GM06990 (cell line): Measurements from ENCODE around the gene CREB3L2.

ENCODE experiments used
- DNase-seq: peaks from one replicate; pipeline ENCODE4 v3.0.0-alpha.2; 2011; ENCODE audit not compliant: insufficient read length; ENCODE audit errors: extremely low read depth
- H3K27me3 ChIP-seq: replicated peaks from 2 replicates; pipeline ENCODE4 v1.6.0; 2011; ENCODE audit warnings: low read length; ENCODE audit not compliant: control insufficient read depth, insufficient read depth
- H3K36me3 ChIP-seq: 2 replicates; pipeline ENCODE4 v1.5.1; 2011; ENCODE audit warnings: low read length; ENCODE audit not compliant: control insufficient read depth, insufficient read depth
- H3K4me3 ChIP-seq: replicated peaks from 2 replicates; pipeline ENCODE4 v1.5.1; 2011; ENCODE audit warnings: low read depth, mild to moderate bottlenecking, control low read depth, low read length
- TF ChIP-seq, protein P1 (sequence below): IDR thresholded peaks from 2 replicates; pipeline ENCODE4 v1.5.1; 2011; ENCODE audit warnings: low read length, control low read depth, mild to moderate bottlenecking, inconsistent platforms; ENCODE audit not compliant: insufficient read depth, poor library complexity, severe bottlenecking

CREB3L2 gene

DNA sequence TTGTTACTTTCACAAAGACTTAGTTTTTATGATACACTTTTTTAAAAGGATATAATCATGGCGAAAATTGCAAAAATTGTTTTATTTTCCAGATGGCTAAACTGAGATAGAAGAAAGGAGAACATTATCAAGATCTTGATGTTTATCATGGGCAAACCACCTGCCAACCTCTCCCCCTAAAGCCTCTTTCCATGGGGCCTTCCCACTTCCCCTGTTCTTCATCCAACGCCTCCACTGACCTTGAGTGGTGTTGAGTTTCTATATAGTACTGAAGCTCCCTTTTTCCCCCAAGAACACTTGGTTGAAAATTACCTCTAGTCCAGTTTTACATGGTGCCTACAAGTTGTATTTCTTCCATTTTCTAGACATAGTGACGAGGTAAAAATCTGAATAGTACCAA lies 5.0 kb downstream of the CREB3L2 start:
- no peak for DNase-seq
- TF ChIP-seq, protein P1, sequence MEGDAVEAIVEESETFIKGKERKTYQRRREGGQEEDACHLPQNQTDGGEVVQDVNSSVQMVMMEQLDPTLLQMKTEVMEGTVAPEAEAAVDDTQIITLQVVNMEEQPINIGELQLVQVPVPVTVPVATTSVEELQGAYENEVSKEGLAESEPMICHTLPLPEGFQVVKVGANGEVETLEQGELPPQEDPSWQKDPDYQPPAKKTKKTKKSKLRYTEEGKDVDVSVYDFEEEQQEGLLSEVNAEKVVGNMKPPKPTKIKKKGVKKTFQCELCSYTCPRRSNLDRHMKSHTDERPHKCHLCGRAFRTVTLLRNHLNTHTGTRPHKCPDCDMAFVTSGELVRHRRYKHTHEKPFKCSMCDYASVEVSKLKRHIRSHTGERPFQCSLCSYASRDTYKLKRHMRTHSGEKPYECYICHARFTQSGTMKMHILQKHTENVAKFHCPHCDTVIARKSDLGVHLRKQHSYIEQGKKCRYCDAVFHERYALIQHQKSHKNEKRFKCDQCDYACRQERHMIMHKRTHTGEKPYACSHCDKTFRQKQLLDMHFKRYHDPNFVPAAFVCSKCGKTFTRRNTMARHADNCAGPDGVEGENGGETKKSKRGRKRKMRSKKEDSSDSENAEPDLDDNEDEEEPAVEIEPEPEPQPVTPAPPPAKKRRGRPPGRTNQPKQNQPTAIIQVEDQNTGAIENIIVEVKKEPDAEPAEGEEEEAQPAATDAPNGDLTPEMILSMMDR = no peak
- peaks cover 2% of the 10 kb centered on the region for H3K36me3 ChIP-seq

DNA sequence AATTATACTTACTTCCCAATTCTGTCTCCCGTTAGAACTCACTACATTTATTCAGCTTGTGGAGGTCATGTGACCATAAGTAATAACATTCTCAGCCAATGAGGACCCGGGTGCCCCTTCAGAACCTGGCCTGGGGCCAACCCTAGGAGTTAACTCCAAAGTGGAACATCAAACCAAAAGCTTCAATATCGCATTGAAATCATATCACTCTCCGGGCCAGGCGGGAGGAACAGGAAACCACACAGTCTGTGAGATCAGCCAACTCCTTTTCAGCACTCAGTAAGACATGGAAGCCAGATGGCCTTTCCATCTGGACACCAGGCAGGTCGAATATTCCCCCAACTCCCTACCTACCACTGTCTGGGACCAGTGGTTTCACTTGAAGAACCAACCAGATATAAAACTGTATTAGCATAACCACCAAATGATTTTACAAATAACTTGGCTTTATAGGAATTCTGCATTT lies 5.5 kb downstream of the CREB3L2 start:
- TF ChIP-seq, protein P1 = no peak
- DNase-seq = no peak
- Histone ChIP-seq H3K4me3 (peak overlapping the region; percentile 1), H3K36me3 (peaks cover 2% of the 10 kb centered on the region), H3K27me3 (no peaks in the 10 kb centered on the region)

More for the DNA sequence above, 5.0 kb downstream of the CREB3L2 start:
- Histone ChIP-seq H3K27me3 (no peaks in the 10 kb centered on the region), H3K4me3 (peak overlapping the region; percentile 33)

DNA sequence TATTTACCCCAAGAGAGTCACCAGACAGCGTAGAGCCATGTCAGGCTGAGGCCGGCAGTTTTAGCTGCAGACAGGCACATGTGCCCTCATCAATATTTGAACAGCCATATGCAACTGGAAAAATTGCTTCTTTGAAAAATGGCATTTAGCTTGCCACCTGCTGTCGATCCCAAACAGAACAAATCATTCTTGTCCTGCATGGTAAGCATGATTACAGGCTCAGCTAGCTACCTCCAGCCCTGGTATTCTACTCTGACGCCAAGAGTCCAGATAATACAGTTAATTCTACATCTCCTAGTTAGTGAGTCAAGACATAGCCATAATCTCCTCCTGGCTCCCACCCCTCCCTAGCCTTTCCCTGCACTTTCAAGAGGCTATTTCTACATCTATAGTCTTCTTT lies 7.7 kb downstream of the CREB3L2 start:
- no peak overlapping the region for H3K4me3 ChIP-seq
- TF ChIP-seq, protein P1 = no peak
- H3K36me3 ChIP-seq = peaks cover 2% of the 10 kb centered on the region
- H3K27me3 ChIP-seq = no peaks in the 10 kb centered on the region
- no peak for DNase-seq

DNA sequence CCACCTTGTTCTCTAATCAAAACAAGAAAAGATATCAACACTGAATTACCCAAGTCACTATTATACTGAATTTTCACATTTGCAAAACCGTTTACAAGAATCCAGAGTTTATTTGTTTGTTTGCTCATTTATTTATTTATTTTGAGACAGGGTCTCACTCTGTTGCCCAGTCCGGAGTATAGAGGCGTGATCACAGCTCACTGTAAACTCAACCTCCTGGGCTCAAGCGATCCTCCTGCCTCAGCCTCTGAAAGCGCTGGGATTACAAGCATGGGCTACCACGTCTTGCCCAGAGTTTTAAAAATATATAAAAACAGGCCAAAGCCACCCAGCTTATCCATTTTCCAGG lies 8.5 kb downstream of the CREB3L2 start:
- TF ChIP-seq, protein P1 = no peak

DNA sequence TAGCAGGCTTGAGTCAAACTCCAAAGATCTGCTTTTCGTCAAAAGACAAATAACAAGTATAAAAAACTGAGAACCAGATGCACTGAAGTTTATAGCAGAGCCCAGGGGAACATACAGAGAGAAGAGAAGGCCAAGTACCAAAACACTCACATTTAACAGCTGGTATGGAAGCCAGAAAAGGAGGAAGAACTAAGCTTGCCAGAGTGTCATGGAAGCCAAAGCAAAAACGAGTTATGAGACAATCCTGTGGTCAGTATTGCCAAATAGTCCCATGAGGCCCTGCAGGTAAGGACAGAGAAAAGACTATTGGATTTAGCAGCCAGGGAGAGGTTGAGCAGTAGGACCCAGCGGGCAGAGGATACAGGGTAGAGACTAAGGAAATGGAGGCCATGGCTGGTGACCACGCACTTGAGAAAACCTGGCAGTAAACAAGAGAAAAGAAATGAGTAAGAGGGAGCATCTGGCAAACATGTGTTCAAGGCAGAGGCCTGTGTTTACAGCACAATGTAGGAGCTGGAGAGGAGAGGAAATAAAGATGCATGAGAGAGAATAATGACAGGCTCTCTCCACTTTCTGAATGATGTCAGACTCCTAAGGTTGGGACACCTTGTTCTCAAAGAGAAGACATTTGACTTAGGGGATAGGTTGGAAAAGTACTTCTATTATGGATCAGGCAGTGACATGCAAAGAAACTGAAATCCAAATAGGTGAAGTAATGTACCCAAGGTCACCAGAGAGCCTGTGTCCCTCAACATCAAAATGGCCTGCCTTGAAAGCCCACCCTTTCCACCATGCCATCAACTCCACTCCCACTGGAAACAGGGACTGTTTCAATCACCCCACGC lies 9.1 kb downstream of the CREB3L2 start:
- Histone ChIP-seq H3K4me3 (peak overlapping the region; percentile 35; the same call in 1 of the 2 replicates), H3K36me3 (peaks cover 2% of the 10 kb centered on the region), H3K27me3 (no peaks in the 10 kb centered on the region)
- no peak for DNase-seq
- TF ChIP-seq, protein P1 = no peak

More for the DNA sequence above, 8.5 kb downstream of the CREB3L2 start:
- DNase-seq = no peak
- peak overlapping the region; percentile 35; the same call in 1 of the 2 replicates for H3K4me3 ChIP-seq
- H3K27me3 ChIP-seq = no peaks in the 10 kb centered on the region
- H3K36me3 ChIP-seq = peaks cover 2% of the 10 kb centered on the region
